Right lobe of liver (tissue), 4 donors: ENCODE measurements around the gene NFIA.

ENCODE experiments used
- POLR2A ChIP-seq: fragments of 450-650 bp; IDR thresholded peaks from one replicate; pipeline ENCODE4 v1.6.1; 2017; ENCODE audit warnings: antibody characterized with exemption, mild to moderate bottlenecking
- TF ChIP-seq, protein P1 (sequence below), 4 donors: fragments of 200-600 bp in 3 of 4; fragments of 450-650 bp in 1 of 4; IDR thresholded peaks; one replicate each; pipeline versions ENCODE4 v1.5.1 to v1.8.0; 2016 to 2022; ENCODE audit warnings: antibody characterized with exemption in 4 of 4, mild to moderate bottlenecking in 2 of 4
- donor health status: DM: no; HTN: no; CAD: no.
- donor health status: DM: no; HTN: no; CAD: no.
- donor health status: DM: no; HTN: yes; CAD: no.

DNA sequence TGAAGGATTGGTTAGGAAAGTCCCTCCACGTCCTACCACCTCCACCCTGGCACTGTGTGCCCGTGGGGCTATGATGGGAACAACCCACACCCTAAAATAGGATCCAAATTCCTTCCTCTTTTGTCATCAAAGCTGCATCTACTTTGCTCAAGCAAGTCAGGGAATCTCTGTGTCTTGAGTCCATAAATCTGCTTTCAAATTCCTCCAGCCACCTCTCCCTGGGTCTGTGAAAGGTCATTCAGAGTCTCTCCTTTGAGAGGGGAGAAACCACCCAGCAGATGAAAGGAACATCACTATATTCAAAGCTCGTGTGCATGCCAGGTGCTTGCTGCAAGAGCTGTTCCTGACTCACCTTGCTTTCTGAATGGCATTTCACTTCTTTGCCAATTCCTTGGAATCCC lies 399.0 kb downstream of the NFIA start:
- TF ChIP-seq, protein P1, sequence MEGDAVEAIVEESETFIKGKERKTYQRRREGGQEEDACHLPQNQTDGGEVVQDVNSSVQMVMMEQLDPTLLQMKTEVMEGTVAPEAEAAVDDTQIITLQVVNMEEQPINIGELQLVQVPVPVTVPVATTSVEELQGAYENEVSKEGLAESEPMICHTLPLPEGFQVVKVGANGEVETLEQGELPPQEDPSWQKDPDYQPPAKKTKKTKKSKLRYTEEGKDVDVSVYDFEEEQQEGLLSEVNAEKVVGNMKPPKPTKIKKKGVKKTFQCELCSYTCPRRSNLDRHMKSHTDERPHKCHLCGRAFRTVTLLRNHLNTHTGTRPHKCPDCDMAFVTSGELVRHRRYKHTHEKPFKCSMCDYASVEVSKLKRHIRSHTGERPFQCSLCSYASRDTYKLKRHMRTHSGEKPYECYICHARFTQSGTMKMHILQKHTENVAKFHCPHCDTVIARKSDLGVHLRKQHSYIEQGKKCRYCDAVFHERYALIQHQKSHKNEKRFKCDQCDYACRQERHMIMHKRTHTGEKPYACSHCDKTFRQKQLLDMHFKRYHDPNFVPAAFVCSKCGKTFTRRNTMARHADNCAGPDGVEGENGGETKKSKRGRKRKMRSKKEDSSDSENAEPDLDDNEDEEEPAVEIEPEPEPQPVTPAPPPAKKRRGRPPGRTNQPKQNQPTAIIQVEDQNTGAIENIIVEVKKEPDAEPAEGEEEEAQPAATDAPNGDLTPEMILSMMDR (IDR thresholded peaks at IDR 0.05): no peak
- TF ChIP-seq POLR2A: no peak
